Epithelial cell of proximal tubule (primary cell): ENCODE results near the gene OPTC. TPM values are rescaled to one million over a fixed set of nuclear protein-coding genes. Genes with fewer than 3 reads are reported as not detected.

Experiments
- DNase-seq: peaks from one replicate; pipeline ENCODE4 v3.0.0-alpha.2; 2011; ENCODE audit warnings: low read depth
- H3K4me3 ChIP-seq: 2 replicates; pipeline ENCODE4 v1.5.1; 2011; ENCODE audit warnings: low read depth, mild to moderate bottlenecking, low read length
- total RNA-seq: library from RNA; depleted of rRNA; stranded (reverse); fragments of >200 nt; gene quantifications from 2 replicates; pipeline ENCODE4 v1.2.3, GENCODE V29; 2015
- TF ChIP-seq, protein P1 (sequence below): conservative IDR thresholded peaks from 2 replicates; pipeline ENCODE4 v1.5.1; 2012; ENCODE audit warnings: low read depth, mild to moderate bottlenecking, low read length

The OPTC gene
- total RNA-seq, 1 donor from 2014 or later, result not detected

DNA sequence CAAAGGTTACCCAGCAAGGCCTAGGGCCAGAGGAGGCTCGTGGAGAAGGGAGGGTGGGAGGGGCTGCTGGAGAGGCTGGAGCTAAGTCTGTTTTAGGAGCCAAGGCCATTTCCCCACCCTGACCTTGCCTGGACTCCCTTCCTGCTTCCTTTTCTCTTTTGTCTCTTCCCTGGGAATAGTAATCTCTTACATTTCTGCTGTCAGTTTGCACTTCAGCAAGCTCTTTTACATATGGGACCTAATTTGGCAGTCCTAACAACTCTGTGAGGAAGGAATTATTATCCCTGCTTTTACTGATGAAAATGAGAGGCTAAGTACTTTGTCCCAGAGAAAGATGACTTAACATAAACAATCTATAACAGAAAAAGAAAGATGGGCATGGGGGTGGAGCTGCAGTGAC, 13.8 kb downstream of the OPTC start:
- no peak for DNase-seq
- TF ChIP-seq, protein P1, sequence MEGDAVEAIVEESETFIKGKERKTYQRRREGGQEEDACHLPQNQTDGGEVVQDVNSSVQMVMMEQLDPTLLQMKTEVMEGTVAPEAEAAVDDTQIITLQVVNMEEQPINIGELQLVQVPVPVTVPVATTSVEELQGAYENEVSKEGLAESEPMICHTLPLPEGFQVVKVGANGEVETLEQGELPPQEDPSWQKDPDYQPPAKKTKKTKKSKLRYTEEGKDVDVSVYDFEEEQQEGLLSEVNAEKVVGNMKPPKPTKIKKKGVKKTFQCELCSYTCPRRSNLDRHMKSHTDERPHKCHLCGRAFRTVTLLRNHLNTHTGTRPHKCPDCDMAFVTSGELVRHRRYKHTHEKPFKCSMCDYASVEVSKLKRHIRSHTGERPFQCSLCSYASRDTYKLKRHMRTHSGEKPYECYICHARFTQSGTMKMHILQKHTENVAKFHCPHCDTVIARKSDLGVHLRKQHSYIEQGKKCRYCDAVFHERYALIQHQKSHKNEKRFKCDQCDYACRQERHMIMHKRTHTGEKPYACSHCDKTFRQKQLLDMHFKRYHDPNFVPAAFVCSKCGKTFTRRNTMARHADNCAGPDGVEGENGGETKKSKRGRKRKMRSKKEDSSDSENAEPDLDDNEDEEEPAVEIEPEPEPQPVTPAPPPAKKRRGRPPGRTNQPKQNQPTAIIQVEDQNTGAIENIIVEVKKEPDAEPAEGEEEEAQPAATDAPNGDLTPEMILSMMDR, result no peak

DNA sequence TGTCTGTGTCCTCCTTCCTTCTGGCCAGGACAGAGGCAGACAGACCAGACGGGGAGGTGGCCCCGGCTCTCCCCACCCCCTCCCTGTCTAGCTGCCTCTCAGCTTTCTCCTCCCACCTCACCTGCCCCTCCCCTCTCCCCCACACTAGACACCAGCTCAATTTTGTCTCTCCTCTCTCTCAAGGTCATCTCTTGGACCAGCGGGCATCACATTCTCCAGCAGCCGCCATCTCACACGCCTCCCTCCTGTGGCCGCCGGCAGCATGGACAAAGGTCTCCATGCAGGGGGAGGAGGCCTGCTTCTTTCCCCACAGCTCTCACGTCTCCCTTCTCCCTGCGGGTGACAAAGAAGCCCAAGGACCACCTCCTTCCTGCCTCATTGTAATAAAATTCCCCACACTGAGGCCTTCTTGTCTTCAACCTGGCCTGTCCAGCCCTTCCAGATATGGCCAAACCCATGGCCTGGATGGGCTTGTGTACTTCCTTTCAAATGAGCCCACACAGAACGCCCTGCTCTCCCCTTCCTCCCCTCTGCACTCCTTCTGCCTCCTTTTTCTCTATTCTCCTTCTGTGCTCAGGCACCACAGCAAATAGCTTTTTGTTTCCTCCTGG, 14.6 kb downstream of the OPTC start:
- DNase-seq, result no peak
- H3K4me3 ChIP-seq, result no peak overlapping the region
- TF ChIP-seq, protein P1, result no peak

More for the DNA sequence above, 13.8 kb downstream of the OPTC start:
- H3K4me3 ChIP-seq, result no peak overlapping the region

DNA sequence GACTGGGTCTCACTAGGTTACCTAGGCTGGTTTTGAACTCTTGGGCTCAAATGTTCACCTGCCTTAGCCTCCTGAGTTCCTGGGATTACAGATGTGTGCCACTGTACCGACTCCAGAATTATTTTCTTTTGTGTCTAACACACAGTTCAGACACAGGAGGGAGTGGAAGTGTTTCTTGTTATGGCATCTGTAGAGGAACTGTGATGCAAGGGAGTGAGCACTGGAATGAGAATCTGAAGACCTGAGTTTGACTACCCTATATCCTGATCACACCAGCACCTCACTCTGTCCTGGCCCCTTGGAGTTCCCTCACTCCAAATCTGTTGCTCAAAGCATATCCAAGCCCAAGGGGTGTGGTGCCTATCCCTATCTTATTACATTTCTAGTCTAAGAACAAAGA, 15.2 kb downstream of the OPTC start:
- TF ChIP-seq, protein P1, result no peak
- no peak overlapping the region for H3K4me3 ChIP-seq

DNA sequence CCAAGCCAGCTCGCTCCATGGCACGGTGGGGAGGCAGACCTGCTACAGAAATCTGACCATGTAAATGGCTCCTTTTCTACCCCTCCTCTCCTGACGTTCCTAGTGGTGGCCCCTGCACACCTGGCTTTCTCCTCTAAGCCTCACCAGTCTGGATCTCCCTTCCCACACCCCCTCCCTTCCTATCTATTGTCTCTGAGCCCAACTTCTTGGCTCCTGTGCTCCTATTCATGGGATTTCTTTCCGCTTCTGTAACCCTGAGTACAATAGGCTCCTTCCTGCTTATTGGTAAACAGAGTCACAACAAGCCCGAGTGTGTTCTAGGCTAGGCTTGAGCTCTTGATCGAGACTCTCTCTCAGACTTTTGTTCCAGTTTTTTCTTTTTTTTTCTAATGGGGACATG, 17.6 kb downstream of the OPTC start:
- no peak for DNase-seq
- TF ChIP-seq, protein P1, result no peak
- H3K4me3 ChIP-seq, result no peak overlapping the region

More for the DNA sequence above, 15.2 kb downstream of the OPTC start:
- DNase-seq, result no peak

DNA sequence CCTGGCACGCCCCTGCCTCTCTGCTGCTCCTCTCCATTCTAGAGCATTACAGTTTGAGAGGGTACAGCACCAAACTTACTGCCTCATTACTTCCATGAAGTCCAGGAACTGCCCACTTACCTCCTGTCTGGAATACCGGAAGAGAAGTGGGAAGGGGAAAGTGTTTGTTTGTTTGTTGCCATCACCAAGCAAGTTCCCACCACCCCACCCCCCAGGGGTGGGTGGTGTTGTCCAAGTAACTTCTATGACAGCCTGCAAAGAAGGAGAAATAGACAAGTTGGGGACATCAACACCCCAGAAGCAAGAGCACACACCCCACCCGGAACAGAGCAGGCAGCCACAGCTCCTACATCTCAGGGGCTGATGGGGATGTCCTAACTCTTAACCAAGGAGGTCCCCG, 18.0 kb downstream of the OPTC start:
- DNase-seq, result no peak
- H3K4me3 ChIP-seq, result no peak overlapping the region
- TF ChIP-seq, protein P1, result no peak

DNA sequence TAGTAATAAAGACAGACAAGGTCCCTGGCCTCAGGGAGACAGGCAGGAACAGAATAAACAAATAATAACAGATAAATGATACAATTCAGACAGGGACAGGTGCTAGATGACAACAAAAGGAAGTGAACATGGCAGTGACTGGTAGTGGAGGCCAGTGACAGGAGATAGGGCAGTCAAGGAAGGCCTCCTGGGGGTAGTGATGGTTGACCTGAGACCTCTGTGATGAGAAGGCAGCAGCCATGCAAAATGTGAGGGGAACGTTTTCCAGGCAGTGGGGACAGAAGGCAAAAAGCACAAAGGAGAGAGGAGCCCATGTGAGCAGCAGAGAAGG, 18.5 kb downstream of the OPTC start:
- no peak for DNase-seq
- no peak overlapping the region for H3K4me3 ChIP-seq
- TF ChIP-seq, protein P1, result no peak

DNA sequence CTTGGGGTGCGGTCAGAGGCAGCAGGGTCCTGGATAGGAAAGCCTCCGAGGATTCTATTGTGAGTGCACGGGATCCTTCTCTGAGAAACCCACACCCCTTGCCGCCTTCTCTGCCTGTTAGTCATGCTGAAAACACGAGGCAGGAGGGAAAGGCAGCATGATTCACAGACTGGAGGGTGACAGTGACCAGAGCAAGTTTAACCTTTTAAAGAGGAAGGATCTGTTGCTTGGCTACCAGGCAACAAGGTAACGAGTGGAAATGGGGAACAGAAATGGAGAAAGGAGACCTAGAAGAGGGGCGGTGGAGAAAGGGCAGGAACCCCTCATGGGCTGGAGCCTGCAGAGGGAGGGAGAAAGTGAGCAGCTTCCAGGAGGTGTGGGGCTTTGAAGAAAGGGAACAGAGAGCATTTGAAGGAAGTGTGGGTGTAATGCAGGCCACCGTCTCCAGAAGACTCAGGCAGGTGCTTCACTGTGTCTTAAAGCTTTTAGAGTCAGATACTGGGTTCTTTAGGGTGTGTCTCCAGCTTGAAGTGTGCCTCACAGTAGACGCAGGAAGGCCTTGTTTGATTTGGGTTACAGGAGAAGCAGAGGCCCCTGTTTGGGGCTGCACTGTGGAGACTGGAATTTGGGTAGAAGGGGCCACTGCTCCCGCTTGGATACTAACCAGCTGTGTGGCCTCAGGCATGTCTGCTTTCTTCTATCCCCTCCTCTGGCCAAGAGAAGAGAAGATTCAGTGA, 19.1 kb downstream of the OPTC start:
- TF ChIP-seq, protein P1, result no peak
- peak; percentile 82 for DNase-seq
- H3K4me3 ChIP-seq, result no peak overlapping the region
